NCI-H2171 treated with DMSO at 0.1 percent for 48 hours (cell line): Measurements from ENCODE around the gene TBC1D14.
A peak's percentile ranks its signal among the peaks of the same experiment; 100 is the strongest.
"Not testable (repeated sequence)": the region's sequence is repeated elsewhere in the genome, so short reads cannot be mapped to it uniquely, and the experiment has no call there.

Experiments used
- DNase-seq: peaks from one replicate; lab custom pipeline; 2025; lab: John Stamatoyannopoulos, UW

The TBC1D14 gene

DNA sequence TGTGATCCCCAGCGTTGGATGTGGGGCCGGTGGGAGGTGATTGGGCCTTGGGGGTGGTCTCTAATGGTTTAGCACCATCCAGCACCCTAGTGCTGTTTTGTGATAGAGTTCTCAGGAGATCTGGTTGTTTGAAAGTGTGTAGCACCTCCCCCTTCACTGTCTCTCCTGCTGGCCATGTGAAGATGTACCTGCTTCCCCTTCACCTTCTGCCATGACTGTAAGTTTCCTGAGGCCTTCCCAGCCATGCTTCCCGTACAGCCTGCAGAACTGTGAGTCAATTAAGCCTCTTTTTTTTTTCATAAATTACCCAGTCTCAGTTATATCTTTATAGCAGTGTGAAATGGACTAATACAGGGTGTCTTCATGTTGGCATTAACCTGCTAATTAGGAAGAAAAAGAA is 19.3 kb upstream of the TBC1D14 start:
- DNase-seq = no peak

DNA sequence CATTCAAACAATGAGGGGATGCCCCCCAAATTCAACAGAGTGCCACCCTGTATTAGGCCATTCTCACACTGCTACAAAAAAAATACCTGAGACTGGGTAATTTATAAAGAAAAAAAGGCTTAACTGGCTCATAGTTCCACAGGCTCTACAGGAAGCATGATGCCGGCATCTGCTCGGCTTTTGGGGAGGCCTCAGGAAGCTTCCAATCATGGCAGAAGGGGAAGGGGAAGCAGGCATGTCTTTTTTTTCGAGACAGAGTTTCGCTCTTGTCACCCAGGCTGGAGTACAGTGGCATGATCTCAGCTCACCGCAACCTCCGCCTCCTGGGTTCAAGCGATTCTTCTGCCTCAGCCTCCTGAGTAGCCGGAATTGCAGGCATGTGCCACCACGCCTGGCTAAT is 18.7 kb upstream of the TBC1D14 start:
- DNase-seq = not testable (repeated sequence)

DNA sequence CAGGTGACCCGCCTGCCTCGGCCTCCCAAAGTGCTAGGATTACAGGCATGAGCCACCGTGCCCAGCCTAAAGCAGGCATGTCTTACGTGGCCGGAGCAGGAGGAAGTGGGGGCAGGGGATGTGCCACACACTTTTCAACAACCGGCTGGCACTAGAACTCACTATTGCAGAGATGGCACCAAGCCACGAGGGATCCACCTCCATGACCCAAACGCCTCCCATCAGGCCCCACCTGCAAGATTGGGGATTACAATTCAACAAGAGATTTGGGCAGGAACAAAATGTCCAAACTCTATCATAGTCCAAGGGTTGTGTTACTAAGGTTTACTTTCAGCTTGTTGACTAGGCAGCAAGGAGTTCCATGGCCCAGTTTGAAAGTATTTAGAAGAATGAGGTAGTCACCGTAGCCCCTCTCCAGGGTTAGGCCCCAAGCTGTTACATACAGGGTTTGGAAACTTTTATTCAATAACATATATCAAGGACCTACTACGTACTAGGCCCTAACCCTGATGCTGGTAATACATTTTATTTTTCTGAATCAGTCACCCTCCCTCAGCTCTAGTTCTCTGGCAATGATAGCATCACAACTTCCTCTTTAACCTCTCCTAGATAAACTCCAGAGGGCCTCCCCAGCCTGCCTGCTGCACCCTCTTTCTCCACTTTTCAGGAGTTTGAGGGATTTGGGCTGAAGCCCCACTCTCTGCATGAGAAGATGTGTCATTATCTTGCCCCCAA is 18.0 kb upstream of the TBC1D14 start:
- no peak for DNase-seq

DNA sequence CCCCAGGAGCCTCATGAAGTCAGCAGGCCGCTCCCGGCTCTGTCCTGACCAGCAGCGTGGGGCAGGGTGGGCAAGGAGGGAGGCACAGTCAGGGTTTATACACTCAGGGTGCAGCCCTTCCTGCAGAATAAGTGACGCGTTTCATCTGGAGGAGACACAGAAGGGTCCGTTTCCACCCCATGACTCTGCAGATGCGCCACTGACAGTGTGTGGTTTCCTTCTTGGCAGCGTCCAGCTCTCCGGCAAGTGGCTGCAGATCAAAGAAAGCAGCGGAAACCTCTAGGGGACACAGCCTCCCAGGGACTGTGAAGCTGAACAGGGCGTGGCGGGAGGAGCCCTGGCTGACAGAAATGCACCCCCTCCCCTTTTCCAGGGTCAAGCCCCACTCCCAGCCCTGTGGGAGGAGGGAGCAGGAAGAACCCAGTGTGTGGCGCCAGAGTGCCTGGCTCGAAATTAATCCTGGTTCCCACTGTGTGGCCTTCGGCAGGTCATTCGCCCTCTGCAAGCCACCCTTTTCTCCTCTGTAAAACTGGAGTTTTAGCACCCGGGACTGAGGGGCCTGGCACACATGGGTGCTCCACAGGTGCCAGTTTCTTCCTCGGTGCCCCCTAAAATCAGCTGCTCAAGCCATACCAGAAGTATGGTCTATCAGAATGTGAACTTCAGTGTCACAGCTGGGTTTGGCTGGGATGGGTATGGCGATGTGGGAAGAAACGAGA is 17.3 kb upstream of the TBC1D14 start:
- no peak for DNase-seq

DNA sequence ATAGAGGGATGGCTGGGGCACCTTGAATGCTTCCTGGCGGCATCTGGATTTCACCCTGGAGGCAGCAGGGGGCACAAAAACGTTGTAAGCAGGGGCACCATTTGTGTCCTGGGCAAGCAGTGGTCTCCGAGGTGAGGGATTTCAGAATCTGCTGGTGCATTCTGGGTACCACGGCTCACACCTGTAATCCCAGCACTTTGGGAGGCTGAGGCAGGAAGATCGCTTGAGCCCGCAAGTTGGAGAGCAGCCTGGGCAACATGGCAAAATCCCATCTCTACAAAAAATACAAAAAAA is 16.8 kb upstream of the TBC1D14 start:
- no peak for DNase-seq

DNA sequence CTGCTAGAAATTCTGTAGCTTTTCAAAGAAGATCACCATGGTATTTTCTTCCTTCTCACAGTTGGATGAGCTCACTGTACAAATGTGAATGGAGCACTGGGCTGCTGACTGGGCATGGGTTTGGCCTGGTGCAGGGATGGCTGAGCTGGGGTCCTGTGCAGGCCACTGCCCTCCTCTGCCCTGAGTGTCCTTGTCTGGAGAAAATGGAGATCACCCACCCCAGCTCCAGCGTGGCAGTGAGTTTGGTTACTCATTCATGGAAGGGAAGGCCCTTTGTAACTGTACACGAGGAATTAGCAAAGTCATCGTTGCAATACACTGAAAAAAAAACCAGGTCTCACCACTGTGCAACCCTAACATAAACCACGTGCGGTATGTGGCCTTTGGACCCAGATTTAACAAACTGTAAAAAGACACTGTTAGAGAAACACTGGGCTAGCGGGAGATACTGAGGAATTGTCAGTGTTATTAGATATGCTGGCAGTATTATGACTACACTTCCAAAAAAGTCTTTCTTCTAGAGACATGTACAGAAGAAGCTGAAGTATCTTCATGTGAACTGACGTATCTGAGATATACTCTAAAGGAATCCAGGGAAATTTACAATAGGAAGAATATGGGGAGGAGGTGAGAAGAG is 16.1 kb upstream of the TBC1D14 start:
- DNase-seq = no peak

DNA sequence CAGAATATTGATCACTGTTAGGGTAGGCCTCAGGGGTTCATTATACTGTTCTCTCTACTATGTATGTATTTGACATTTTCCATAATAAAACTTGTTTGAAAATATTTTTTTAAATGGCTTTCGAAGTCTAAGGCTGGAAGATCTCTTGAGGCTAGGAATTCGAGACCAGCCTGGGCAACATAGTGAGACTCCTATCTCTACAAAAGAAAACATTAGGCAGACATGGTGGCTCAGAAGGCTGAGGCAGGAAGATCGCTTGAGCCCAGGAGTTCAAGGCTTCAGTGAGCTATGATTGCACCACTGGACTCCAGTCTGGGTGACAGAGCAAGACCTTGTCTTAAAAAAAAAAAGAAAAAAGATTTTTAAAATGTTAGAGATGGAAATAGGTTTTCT is 15.5 kb upstream of the TBC1D14 start:
- DNase-seq = no peak

DNA sequence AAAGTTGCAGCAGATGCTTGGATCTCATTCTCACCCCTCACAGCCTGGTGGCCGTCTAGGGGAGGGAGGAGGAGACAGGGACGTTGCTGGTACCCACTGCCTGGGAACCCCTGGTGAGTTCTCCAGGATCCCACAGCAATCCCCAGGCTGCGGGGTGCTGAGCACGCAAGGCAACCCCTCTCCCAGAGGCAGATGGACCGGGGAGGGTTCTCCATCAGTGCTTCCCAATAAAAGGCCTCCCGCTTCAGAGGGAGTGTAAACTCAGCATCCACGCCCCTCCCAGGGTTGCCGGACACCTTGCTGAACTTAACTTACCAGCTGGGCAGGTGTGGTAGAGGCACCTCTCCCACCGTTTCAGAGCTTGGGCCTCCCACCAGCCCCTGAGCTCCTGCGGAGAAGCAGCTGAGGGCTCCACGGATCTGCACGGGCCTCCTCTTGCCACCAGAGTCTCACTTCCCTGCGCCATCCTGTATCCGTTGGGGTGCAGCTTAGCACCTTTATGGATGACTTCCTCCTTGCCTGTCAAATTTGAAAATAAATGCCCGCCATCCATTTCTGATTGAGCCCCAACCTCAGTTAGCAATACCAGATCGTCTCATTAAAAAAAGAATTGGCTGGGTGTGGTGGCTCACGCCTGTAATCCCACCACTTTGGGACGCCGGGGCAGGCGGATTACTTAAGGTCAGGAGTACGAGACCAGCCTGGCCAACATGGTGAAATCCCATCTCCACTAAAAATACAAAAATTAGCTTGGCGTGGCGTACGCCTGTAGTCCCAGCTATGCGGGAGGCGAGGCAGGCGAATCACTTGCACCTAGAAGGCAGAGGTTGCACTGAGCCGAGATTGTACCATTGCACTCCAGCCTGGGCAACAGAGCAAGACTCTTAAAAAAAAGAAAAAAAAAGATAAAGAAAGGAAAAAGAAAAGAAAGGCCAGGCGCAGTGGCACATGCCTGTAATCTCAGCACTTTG is 14.8 kb upstream of the TBC1D14 start:
- no peak for DNase-seq

DNA sequence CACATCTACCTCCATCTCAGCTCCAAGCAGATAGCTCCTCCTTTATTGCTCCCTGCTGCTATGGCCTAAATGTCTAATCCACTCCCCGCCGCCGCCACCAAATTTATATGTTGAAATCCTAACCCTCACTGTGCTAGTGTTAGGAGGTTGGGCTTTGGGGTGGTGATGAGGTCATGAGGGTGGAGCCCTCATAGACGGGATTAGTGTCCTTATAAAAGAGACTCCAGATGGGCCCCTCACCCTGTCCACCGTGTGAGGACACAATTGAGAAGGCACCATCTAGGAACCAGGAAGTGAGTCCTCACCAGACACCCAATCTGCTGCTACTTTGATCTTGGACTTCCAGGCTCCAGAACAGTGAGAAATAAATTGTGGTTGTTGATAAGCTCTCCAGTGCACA is 13.6 kb upstream of the TBC1D14 start:
- DNase-seq = no peak

DNA sequence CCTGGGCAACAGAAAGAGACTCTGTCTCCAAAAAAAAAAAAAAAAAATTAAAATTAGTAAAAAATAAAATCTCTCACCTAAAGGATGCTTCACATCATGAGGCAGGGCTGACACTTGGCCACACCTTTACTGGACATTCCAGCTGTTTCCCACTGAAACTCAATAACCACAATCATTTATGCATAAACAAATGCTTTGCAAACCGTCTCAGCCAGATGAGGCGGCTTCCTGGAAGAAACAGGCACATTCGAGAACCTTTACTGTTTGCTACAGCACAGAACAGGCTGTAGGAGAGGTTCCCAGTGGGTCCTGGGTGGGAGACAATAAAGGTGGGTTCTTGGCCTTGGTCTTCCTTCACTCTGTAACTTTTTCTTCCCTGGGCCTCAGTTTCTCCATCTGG is 10.9 kb upstream of the TBC1D14 start:
- DNase-seq = no peak

DNA sequence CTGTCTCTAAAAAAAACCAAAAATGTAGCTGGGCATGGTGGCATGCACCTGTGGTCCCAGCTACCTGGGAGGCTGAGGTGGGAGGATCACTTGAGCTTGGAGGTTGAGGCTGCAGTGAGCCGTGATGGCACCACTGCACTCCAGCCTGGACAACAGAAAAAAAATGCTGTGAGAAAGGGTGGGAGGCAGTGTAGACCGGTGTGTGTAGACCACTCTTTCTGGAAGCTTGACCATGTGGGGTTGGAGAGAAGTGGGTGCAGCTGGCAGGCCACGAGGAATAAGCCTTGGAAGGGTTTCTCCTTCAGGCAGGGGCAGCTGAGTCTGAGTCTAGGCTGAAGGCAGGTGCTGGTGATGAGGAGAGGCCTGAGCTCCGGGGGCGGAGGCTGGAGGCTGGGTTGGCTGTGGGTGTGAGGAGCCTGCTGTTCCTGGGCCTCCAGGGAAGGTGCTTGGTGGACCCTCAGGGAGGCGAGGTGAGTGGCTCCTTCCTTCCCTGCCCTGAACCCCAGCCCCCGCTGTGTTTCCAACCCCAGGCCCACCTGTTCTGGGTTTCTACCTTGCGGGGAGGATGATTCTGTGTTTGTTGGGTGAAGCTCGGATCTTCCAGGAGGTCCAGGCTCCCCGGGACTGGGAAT is 9.3 kb upstream of the TBC1D14 start:
- DNase-seq = no peak

DNA sequence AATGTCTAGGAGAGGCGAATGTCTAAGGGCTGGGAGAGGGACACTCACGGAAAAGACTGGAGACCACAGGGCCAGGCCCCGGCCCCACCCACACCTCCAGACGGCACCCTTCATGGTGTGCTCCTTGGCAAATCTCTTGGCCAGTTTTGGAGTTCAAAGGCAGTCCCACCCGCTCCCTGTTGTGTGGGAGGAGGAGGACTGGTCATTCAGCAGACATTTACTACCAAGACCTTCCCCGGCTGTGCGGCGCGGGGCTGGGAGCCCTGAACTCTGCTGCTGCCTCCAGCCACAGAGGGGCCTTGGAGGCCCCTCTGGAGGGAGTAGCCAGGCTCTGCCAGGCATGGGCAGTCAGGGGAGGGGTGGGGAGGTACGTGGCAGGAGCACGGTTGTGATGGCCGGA is 8.7 kb upstream of the TBC1D14 start:
- no peak for DNase-seq

DNA sequence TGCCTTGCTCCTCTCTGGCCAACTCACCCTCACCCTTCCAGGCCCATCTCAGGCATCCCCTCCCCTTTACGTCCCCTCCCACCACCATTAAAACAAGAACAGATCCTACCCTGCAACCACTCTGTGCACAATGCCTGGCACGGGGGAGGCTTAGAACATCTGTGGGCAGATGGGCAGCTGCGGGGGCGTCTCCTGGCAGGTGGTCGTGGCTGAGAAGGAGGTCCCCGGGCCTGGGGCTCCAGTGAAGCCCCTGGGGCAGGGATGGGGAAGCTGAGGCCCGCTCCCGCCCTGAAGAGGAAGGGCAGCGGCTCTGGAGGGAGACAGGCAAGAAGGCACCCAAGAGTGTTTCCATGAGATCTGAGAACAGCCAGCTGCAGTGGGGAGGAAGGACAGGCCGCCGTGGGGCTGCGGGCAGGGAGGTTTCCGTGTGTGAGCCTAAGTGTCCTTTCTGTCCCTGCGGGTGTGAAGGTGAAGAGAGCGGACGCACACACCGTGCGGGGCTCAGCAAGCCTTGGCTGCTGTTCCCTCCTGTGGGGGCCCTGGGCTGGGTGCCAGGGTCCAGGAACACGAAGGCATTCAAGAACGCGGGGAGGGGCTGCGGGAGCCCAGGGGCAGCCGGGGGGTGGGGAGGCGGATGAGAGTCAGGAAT is 7.8 kb upstream of the TBC1D14 start:
- DNase-seq = no peak

DNA sequence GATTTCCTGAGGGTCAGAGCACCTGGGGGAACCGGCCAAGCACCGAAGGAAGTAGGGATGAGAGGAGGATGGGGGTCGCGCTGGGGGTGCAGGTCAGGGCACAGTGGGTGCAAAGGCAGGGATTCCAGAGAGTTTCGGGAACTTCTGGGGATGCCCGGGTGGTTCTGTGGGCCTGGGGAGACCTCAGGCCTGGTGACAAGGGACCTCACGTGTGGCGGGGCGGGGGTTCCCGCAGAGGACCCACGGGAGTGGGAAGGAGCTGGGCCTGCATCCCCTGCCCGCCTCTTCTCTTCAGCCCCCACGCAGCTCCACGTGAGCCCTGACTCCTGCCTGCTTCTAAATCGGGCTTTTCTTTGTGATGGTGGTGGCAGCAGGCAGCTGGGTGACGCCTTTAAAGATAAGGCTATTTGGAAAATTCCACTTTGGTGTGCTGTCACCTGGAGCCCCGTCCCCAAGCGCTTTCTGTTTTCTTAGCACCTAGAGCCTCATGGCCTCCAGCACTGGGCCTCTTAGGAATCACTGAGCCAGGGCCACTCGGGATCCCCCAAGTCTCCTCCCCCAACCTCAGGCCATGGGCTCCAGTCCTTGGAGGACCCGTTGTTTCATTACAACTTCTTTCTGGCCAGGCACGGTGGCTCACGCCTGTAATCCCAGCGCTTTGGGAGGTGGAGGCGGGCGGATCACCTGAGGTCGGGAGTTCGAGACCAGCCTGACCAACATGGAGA is 7.1 kb upstream of the TBC1D14 start:
- DNase-seq = no peak

DNA sequence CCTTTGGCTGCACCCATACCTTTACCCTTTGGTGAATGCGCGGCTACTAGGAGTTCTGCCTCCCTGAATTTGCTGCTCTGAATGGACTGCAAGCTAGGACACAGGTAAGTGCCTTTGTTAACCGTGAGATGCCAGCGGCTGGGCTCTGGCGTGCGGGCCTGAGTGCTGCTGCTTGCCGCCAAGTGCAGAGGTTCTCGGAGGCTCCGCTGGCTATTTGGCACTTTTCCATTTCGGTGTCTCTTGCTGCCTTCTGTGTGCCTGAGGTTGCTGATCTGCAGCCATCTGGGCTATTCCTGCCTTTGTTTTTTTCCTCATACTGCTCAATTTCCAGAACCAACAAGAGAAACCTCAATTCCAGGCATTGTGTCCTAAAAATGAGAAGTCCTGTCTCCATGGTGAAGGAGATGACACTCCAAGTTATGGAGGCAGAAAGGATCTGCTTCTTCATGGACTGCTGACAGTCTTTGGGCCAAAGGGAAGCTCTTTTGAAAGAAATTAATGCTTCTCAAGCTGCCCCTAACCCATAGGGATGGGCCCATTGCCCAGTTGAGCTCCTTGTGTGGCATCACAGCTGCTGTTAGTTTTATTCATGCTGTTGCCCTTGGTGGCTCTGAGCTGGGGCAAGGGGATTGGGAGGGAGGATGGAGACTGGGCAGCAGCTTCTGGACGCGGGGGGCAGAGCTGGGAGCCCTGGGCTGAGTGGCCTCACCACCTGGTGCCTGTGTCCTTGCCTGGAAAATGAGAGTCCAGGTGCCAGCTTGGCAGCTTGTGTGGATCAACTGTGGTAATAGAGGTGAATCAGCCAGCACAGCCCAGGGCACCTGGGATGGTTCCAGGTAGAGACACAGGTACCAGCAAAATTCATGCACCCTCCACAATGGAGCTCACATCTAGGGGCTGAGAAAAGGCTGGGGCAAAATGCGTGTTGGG is 3.8 kb upstream of the TBC1D14 start:
- DNase-seq = peak; percentile 59

DNA sequence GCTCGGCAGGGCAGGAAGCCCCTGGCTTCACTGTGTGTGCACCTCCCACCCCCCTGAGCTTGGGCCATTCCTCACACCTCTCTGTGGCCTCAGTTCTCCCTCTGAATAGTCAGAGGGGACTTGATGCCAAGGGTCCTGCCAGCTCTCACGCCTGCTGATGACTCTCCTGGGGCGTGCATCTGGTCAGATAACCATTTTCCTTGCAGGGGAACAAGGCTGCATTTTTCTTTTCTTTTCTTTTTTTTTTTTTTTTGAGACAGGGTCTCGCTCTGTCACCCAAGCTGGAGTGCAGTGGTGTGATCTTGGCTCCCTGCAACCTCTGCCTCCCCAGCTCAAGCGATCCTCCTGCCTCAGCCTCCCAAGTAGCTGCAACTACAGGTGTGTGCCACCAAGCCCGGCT is 3.1 kb upstream of the TBC1D14 start:
- DNase-seq = not testable (repeated sequence)

DNA sequence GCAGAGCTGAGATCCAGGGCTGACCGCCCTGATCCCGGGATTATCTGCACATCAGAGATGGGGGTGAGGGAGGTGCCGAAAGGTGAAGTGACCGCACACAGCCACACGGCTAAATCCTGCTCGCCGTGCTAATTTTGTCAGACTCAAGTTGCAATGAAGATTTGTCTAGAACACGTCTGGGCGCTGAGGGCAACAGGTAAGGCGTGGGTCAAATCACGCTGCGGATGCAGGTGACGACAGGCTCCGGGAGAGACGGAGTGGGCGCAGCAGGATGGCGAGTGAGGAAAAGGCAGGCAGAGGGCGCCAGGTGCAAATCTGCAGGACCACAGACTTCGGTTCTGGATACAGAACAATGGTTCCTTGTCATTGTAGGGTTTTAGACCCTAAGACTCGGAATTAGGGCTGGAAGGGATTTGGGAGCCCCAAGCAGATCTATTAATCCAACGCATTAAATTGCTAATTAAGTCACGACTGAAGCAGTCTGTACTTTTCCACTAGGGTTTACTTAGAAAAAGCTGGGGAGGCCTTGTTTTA is 1.9 kb upstream of the TBC1D14 start:
- no peak for DNase-seq

DNA sequence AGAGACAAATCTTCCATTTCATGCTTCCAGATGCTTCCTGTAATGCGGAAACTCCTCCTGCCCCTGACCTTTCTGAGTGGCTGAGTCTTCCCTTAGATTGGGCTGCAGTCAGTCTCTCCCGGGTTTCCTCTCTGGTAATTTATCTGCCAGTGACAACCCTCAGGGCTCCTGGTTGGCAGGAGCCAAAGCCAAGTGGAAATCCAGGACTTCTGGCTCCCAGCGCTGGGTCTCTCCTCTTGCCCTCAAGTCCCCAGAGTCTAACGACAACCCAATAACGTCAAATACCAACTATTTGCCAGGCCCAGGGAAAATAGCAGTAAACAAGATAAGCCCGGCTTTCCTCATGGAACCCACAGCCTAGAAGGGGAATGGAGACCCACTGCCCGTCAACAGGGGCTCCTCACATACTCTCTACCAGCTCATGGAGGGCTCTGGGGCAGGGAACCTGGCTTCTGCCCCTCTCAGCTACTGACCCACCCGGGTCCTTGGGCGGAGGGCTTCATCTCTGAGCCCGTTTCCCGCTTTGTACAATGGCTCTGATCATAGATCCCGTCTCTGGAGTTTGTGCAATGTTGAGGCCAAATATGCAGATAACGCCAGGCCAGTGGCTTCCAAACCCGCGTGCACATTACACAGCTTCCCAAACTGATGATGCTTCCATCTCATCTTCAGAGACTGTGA is 1.1 kb upstream of the TBC1D14 start:
- no peak for DNase-seq

DNA sequence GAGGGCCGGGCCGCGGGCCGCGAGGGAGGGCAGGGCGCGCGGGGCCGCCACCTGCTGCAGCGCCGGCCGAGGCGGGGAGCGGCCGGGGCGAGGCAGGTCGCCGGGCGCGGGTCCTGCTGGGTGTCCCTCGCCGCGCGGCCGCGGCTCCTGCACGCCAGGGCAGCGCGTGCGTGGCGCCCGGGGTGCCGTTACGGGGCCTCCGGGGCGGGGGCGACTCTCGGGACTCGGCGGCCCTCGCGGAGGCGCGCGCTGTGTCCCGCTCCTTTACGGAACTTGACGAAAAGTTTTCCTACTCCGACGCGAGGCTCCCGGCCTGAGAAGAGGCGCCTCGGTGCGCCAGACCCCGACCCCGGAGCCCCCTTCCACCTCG is 329 bp downstream of the TBC1D14 start:
- no peak for DNase-seq
